NOMO-1 treated with dmso at 0.1 percent for 144 hours (cell line): ENCODE measurements around the gene TM9SF3.
"Not testable (repeated sequence)": the region's sequence is repeated elsewhere in the genome, so short reads cannot be mapped to it uniquely, and the experiment has no call there.

Experiments used
- DNase-seq: peaks from one replicate; lab custom pipeline; 2025; ENCODE audit not compliant: unreplicated experiment; lab: John Stamatoyannopoulos, UW

The TM9SF3 gene

GRCh38 chr10:96600337-96600736 is 13.5 kb upstream of the TM9SF3 start:
- DNase-seq = no peak

GRCh38 chr10:96598846-96599245 is 12.0 kb upstream of the TM9SF3 start:
- DNase-seq = no peak

- no peak for DNase-seq
Observed at GRCh38 chr10:96596422-96597407, 9.9 kb upstream of the TM9SF3 start.

- DNase-seq = no peak
Observed at GRCh38 chr10:96595741-96596140, 8.9 kb upstream of the TM9SF3 start.

GRCh38 chr10:96591946-96592345 is 5.1 kb upstream of the TM9SF3 start:
- no peak for DNase-seq

- DNase-seq = no peak
Observed at GRCh38 chr10:96588616-96589419, 2.0 kb upstream of the TM9SF3 start.

- no peak for DNase-seq
Observed at GRCh38 chr10:96588060-96588554, 1.3 kb upstream of the TM9SF3 start.

GRCh38 chr10:96587264-96588059 is 650 bp upstream of the TM9SF3 start:
- DNase-seq = peak; percentile 66

GRCh38 chr10:96585736-96586418 is 935 bp downstream of the TM9SF3 start:
- DNase-seq = no peak

GRCh38 chr10:96584474-96584873 is 2.3 kb downstream of the TM9SF3 start:
- DNase-seq = no peak

GRCh38 chr10:96584035-96584434 is 2.8 kb downstream of the TM9SF3 start:
- peak; percentile 5 for DNase-seq

GRCh38 chr10:96579133-96579532 is 7.7 kb downstream of the TM9SF3 start:
- DNase-seq = no peak

GRCh38 chr10:96578633-96579032 is 8.2 kb downstream of the TM9SF3 start:
- DNase-seq = no peak

GRCh38 chr10:96578022-96578421 is 8.8 kb downstream of the TM9SF3 start:
- DNase-seq = no peak

- no peak for DNase-seq
Observed at GRCh38 chr10:96577069-96577468, 9.7 kb downstream of the TM9SF3 start.

- DNase-seq = no peak
Observed at GRCh38 chr10:96576277-96576980, 10.4 kb downstream of the TM9SF3 start.

GRCh38 chr10:96574564-96574963 is 12.2 kb downstream of the TM9SF3 start:
- not testable (repeated sequence) for DNase-seq

- DNase-seq = no peak
Observed at GRCh38 chr10:96573036-96573435, 13.8 kb downstream of the TM9SF3 start.
